Stimulated activated CD8-positive, alpha-beta memory T cell treated with anti-CD3 and anti-CD28 coated beads, Interleukin-7, amount 100 ng/mL, for 48 hours (primary cell): ENCODE measurements around the gene SPP1.

Source experiments
- DNase-seq, 2 donors: peaks; one replicate each; pipeline ENCODE4 v3.0.0-alpha.2; 2020; ENCODE audit warnings: low read depth in 1 of 2; ENCODE audit errors: extremely low read depth in 1 of 2

SPP1 gene

GRCh38 chr4:87950936-87951511, 24.5 kb upstream of the SPP1 start:
- DNase-seq, result no peak

GRCh38 chr4:87953826-87954225, 21.7 kb upstream of the SPP1 start:
- DNase-seq, result no peak

DNA sequence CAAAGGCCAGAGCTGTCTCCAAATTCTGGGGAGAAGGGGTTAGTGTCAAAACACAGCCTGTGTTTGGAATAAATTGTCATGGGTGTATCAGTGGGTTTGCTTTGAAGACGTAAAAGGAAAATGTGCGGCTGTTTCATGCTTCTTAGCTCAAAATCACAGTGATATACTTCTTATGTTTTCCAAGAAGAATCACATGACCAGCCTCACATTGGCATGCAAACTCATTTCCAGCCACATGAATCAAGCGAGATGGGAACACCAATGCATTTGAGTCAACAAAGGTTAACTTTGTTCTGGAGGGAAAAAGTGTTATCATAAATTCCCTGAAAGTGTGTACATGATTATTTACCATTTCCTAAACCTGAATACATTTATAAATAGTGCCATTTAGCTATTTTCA, 19.0 kb upstream of the SPP1 start:
- no peak for DNase-seq

- no peak for DNase-seq
Observed at GRCh38 chr4:87957061-87957460, 18.5 kb upstream of the SPP1 start.

DNA sequence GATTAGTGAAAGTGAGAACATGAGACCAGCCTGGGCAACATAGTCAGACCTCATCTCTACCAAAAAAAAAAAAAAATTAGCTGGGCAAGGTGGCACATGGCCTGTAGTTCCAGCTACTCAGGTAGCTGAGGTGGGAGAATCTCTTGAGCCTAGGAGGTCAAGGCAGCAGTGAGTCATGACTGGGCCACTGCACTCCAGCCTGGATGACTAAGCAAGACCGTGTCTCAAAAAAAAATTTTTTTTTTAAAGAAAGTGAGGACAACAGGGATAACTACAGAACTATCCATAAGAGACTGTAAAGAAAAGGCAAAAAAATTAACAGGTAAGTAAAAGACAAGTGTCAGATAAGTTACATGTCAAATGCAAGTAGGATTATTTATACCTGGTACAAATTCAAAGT, 13.5 kb upstream of the SPP1 start:
- no peak for DNase-seq

DNA sequence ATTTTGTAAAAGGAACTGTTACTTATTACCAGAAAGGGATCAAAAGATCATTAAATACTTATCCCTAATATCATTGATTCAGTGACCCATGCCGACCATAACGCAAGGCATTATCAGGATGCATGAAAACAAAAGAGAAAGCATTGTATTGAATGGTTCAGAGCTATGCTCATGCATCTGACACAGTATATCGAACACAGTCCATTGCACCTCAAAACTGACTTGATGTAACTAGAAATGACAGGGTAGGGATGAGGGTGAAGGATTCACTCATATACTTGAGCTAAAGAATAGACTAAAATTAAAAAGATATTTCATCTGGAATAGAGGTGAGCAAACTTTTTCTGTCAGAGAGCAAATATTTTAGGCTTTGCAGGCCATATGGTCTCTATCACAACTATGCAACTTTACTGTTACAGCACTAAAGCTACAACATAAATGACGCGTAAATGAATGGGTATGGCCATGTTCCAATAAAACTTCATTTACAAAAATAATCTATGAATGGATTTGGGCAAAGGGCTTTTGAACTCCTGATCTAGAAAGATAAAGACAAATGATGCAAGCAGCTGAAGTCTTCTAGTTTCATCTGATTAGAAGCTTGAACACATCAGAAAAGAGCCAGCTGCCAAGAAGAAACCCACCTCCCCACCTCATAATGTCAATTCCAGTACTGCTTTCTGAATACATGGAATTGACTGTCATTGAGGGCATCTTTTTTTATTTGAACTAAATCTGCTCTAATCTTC, 12.9 kb upstream of the SPP1 start:
- DNase-seq, result no peak

DNA sequence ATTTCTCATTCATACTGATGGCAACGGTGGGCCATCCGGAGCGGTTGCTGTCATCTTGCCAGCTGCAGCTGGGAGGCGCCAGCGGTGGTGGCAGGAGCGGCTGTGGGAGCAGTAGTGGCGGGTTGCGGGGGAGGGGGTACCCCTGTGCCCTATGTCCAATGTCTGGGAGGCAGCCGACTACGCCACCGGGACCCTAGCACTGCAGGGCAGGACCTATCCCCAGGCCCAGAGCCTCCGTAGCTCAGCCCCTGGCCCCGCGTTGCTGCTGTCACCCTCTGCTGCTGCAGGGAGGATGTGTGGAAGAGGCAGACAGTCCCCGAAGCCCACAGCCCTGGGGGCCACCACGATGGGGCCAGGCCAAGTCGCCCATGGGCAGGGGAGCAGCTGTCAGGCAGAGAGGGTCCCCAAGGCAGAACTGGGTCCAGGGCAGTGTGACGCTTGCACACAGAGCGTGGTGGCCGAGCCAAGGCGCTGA, 10.0 kb upstream of the SPP1 start:
- no peak for DNase-seq

DNA sequence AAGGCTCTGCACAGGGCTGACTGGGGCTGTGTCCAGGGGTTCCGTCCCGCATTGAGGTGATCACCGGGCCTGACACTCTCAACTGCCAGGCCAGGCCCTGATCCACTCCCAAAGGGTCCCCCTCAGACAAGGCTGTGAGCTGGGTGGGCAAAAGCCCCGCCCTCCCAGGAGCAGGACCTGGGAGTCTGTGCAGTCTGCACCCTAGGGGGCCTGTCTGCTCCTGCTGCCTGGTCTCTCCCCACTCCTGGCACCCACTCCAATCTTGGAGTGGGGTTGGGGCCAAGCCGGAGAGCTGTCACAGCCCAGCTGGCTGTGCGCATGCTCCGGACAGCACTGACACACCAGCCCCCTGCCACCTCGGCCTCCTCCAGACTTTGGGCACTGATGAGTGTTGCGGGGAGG, 9.4 kb upstream of the SPP1 start:
- DNase-seq, result no peak

GRCh38 chr4:87967193-87967592, 8.3 kb upstream of the SPP1 start:
- no peak for DNase-seq

DNA sequence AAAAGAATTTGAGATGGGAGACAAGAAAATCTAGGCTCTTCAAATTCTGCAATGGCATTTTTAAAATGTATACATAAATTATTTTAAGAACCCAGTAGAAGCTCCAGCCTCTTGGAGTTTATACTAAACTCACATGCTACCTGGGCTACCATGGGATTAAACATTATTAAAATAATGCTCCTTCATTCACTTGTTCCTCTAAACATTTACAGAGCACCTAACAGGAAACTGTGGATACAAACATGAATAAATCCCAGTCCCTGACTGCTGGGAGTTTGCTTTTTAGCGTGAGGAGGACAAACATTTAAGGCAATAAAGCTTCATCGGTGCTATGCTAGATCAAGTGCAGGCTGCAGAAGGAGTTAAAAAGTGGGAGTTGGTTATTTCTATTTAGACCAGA, 5.4 kb upstream of the SPP1 start:
- DNase-seq, result no peak

GRCh38 chr4:87971866-87972265, 3.6 kb upstream of the SPP1 start:
- DNase-seq, result no peak

- DNase-seq, result peak in 1 of 2 donors; percentile 6
Observed at GRCh38 chr4:87973283-87974169, 2.0 kb upstream of the SPP1 start.

GRCh38 chr4:87974856-87975462, 555 bp upstream of the SPP1 start:
- no peak for DNase-seq

DNA sequence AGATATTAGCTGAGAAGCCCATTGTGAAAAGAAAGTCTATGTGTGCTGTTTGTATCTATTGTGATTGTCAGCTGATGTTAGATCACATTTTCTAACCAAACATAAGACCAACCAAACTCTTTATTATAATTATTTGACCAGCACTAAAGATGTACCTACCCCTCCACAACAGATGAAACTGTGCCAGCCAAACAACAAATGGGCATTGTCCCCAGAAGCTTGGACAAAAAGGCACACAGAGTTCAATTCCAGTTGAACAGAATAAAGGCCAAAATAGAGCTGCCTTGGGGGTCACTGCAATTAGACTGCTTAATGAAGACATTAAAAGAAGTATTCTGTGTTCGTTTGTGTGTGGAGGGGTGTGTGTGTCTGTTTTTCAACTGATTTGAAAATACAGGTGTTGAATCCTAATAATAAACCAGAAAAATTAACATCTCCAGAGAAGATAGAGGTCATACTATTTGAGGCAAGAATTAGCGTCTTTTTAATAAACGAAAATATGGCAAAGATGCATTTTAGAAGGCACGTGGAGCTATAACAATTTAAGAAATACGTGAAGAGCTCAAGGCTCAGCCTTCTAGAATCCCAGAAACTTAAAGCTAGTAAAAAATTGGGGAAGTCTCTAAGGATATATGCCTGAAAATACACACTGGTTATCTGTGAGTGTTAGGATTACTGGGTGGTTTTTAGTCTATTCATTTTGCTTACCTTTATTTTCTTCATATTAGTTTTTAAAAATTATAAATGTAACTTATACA, 2.2 kb downstream of the SPP1 start:
- DNase-seq, result no peak

GRCh38 chr4:87978681-87979080, 3.2 kb downstream of the SPP1 start:
- DNase-seq, result no peak

- DNase-seq, result no peak
Observed at GRCh38 chr4:87979810-87980209, 4.3 kb downstream of the SPP1 start.

GRCh38 chr4:87981486-87981885, 6.0 kb downstream of the SPP1 start:
- DNase-seq, result no peak

DNA sequence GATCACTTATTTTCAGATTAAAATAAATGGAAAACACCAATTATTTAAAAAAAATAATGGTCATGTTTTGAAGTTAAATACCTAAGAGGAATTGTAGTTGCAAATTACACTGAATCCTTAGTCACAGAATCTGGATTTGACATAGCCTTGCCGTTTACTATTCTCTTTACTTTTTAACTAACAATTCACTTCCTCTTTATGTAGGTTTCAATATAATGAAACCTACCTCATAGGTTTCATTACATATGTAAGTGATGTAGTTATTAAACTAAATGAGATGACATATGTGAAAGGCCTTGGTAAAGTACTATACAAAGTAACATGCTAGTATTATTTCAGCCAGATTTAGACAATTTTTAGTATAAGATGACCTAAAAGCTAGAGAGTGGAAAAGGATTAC, 6.5 kb downstream of the SPP1 start:
- no peak for DNase-seq

- DNase-seq, result no peak
Observed at GRCh38 chr4:87982446-87983010, 7.0 kb downstream of the SPP1 start.

GRCh38 chr4:87983996-87984395, 8.5 kb downstream of the SPP1 start:
- no peak for DNase-seq
